UCSD-AML1 (cell line): Measurements from ENCODE around the gene MYO5B.
"Not testable (repeated sequence)": the region's sequence is repeated elsewhere in the genome, so short reads cannot be mapped to it uniquely, and the experiment has no call there.

Source experiments
- DNase-seq: peaks from one replicate; lab custom pipeline; 2025; ENCODE audit not compliant: unreplicated experiment; lab: John Stamatoyannopoulos, UW

Gene MYO5B

DNA sequence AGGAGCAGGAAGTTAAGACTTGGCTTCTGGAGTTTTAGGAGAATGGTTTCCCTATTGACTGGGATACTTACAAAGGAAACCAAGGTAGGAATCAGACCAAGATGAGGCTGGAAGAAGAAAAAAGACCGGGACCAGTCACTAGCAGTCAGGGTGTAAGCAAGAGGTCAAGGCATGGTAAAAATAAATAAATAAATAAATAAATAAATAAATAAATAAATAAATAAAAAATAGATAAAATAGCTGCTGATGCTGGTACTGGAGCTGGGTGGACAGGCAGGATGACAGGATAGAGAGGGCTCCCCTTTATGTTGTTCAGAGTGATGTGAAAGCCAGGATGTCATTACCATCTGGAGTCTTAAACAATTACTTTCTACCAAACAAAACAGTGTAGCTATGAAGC, 89.9 kb downstream of the MYO5B start:
- DNase-seq = no peak

- no peak for DNase-seq
These were observed 90.5 kb downstream of the MYO5B start for GRCh38 chr18:50104421-50104820.

- no peak for DNase-seq
These were observed 95.1 kb downstream of the MYO5B start for GRCh38 chr18:50099725-50100407.

DNA sequence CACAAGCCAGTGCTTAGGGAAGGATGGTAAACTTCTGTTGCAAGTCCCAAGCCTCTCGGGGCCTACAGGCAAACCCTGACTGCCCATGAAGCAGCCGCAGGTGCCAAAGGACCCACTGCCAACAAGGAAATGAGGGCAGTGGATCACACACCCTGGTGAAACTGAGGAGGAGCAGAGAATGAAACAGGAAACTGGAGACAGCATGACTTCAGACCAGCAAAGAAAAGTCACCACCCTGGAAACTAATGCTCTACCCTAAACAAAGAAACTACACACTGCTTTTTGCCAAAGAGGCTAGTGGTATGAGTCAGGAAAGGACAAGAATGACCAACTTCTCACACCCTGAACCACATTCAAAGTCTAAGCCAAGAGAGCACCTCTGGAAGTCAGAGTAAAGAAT, 97.2 kb downstream of the MYO5B start:
- no peak for DNase-seq

- DNase-seq = no peak
These were observed 98.0 kb downstream of the MYO5B start for GRCh38 chr18:50096766-50097435.

GRCh38 chr18:50094786-50095185, 100.2 kb downstream of the MYO5B start:
- not testable (repeated sequence) for DNase-seq

DNA sequence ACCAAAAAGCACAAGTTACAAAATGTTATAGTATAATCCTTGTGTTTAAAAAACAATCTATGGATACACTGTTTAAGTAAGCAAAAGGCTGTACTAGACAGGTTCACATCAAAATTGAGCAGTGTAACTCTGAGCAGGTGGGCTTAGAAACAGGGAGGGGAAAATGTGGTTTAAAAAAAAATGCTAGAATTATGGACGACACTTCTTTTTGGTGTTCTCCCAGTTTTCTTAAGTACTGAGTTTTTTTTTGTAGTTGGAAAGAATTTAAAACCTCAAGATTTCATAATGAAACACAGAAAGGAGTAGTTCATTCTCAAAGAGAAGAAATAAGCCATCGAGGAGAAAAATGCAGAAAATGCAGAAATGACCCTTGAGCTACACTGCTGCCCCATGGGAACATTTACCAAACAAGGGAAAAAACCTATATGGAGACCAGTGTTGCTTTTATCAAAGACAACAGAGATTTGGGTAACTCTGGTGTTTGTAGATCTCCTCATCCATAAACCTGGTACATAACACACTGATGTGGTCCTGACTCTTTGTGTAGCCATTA, 100.7 kb downstream of the MYO5B start:
- no peak for DNase-seq

- DNase-seq = no peak
These were observed 101.4 kb downstream of the MYO5B start for GRCh38 chr18:50093366-50094064.

GRCh38 chr18:50092245-50092805, 102.6 kb downstream of the MYO5B start:
- DNase-seq = no peak

- DNase-seq = no peak
These were observed 103.3 kb downstream of the MYO5B start for GRCh38 chr18:50091509-50092244.

GRCh38 chr18:50090370-50091312, 104.3 kb downstream of the MYO5B start:
- DNase-seq = no peak

- DNase-seq = no peak
These were observed 105.2 kb downstream of the MYO5B start for GRCh38 chr18:50089702-50090101.

DNA sequence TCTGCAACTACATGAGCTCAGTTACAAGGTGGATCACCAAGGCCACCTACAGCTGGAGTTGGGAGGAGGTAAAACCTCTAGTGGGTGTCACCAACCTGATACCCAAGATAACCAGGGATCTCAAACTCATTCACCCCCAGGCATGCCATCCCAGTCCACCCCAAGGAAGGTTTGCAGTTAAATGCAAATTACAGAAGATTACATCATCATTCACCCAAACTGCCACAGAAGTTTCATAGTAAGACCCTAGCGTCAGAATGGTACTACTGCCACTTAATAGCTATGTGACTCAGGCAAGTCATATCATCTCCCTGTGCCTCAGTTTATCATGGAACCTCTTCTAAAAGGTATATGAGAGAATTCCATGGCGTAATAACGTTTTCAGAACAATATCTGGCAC, 111.2 kb downstream of the MYO5B start:
- DNase-seq = no peak

GRCh38 chr18:50080932-50081560, 113.9 kb downstream of the MYO5B start:
- no peak for DNase-seq

- no peak for DNase-seq
These were observed 114.6 kb downstream of the MYO5B start for GRCh38 chr18:50080316-50080715.

- no peak for DNase-seq
These were observed 115.2 kb downstream of the MYO5B start for GRCh38 chr18:50079571-50080295.

DNA sequence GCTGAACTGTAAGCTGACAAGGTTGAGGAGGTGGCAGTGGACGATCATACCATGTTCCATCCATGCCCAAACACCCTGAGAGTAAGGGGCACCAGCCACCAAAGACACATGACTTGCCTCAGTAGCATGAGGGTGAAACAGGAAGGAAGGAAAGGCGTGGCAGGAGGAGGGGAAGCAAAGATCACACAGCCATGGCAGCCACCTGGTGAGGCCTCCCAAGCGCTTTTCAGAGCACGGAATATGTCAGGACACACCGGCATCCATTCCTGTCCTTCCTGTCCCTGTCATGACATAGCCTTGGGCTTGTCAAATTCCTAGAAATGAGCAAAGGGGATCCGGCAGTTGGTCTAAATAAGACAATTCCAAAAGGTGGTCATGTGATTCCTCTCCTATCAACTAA, 118.7 kb downstream of the MYO5B start:
- no peak for DNase-seq

GRCh38 chr18:50075772-50076171, 119.2 kb downstream of the MYO5B start:
- no peak for DNase-seq

GRCh38 chr18:50074404-50074803, 120.5 kb downstream of the MYO5B start:
- DNase-seq = no peak
